Measurements from ENCODE around the gene SLC38A11.
A peak's percentile ranks its signal among the peaks of the same experiment; 100 is the strongest.
"Not testable (repeated sequence)": the region's sequence is repeated elsewhere in the genome, so short reads cannot be mapped to it uniquely, and the experiment has no call there.

SLC38A11 gene, protein sequence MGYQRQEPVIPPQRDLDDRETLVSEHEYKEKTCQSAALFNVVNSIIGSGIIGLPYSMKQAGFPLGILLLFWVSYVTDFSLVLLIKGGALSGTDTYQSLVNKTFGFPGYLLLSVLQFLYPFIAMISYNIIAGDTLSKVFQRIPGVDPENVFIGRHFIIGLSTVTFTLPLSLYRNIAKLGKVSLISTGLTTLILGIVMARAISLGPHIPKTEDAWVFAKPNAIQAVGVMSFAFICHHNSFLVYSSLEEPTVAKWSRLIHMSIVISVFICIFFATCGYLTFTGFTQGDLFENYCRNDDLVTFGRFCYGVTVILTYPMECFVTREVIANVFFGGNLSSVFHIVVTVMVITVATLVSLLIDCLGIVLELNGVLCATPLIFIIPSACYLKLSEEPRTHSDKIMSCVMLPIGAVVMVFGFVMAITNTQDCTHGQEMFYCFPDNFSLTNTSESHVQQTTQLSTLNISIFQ

DNA sequence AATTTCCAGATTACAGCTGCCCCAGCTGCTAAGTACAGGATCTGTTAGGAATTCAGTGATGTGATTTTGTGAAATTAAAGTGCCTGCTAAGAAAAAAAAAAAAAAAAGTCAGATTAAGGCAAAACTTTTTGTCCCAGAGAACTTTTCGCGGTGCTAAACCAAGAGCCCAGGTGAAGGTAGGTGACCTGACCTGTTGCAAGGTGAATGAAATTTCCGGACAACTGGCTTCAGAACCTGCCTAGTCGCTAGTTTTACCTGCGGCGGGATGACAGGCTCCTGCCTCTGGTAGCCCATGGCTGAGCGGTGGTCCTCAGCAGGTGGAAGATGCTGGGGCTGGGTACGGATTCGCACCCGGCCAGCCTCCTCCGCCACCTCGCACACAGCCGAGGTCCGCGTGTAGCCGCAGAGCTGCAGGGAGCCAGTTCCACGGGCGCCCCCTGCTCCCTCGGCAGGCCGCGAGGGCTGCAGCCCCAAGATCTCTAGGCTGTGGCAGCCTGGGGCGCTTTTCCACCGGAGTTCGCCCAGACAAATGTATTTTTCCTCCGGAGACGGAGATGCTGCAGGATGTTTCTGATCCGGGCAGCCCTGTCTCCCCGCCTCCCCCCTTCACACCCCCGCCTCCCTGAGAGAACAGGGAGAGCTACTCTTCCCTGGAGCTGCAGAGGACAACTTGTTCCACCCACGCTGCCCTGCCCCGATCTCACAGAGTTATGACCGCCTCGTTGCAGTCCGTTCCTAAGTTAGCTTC is at the start of gene SLC38A11:
Gene SLC38A11, minus strand, starts transcription at position 572 of the 748 bp plus-strand sequence. Its CDS starts 278 bp downstream, at position 294.
- DNase-seq (ENCODE audit: low read depth in 2 of 2), result no peak

DNA sequence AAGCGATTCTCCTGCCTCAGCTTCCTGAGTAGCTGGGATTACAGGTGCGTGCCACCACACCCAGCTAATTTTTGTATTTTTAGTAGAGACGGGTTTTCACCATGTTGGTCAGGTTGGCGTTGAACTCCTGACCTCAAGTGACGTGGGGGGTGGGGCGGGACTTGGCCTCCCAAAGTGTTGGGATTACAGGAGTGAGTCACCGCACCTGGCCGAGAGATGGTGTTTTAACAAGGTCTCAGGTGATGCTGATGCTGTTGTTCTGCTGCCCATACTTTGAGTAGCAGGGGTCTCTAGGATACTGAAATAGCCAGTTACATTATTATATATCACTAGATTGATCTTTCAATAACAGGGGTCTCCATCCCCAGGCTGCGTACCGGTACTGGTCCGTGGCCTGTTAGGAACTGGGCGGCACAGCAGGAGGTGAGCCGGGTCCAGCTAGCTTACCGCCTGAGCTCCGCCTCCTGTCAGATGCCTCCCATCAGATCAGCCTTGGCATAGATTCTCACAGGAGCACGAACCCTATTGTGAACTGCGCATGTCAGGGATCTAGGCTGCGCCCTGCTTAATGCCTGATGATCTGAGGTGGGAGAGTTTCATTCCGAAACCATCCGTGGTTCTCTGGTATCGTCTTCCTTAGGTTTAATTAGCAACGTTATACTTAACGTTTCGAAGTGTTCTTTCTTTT is 48.3 kb upstream of the SLC38A11 start:
- DNase-seq (ENCODE audit: low read depth in 2 of 2), result no peak

DNA sequence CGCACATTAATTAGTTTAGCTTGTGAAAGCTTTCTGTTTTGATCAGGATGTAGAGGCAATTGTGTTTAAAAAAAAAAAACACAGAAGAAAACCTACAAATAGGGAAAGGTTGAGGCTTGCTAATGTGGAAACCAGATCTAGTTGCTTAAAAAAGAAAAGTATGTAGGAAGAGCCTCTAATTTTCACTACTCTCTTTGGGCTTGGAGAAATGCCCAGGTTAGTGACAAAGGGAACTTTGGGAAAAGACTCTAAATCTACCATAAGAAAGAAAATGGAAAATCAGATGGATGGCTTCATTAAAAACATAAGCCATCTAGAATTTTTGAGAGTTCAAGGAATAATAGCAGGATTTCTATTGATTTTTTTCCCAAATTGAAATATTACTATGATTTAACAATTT is 47.3 kb upstream of the SLC38A11 start:
- no peak for DNase-seq (ENCODE audit: low read depth in 2 of 2)

DNA sequence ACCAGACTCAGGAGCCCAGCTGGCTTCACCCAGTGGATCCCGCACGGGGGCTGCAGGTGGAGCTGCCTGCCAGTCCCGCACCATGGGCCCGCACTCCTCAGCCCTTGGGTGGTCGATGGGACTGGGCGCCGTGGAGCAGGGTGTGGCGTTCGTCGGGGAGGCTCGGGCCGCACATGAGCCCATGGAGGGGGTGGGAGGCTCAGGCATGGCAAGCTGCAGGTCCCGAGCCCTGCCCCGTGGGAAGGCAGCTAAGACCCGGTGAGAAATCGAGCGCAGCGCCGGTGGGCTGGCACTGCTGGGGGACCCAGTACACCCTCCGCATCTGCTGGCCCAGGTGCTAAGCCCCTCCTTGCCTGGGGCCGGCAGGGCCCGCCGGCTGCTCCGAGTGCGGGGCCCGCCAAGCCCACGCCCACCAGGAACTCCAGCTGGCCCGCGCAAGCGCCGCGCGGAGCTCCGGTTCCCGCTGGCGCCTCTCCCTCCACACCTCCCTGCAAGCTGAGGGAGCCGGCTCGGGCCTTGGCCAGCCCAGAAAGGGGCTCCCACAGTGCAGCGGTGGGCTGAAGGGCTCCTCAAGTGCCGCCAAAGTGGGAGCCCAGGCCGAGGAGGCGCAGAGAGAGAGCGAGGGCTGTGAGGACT is 39.5 kb upstream of the SLC38A11 start:
- not testable (repeated sequence) for DNase-seq (ENCODE audit: low read depth in 2 of 2)

DNA sequence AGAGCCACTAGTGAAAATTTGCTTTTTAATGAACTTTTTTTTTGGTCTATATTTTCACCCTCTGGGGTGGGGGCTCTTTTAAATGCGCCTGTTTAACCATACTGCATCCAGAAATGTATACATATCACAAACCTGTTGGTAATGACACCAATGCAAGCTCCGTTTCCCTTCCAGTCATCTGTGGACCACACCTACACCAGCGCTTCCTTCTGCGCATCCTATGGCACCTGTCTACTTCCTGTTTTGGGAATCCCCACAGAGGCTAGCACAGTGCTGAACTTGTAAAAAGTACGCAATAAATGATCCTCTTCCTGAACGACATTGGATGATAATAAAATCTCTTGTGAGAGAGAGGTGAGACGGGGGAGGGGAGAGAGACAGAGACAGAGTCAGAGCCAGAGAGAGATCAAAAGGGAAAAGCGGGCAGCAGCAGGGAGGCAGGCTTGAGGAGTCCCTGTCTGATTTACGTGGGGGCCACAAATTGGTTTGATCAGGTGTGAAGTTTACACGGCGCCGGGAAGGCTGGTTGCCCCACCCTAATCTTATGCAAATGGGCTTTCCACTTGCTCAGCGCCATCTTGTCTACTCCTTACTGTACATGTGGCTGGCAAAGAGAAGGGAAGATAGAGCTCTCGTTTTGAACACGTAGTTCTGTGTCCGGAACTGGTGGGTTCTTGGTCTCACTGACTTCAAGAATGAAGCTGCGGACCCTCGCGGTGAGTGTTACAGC is 38.1 kb upstream of the SLC38A11 start:
- no peak for DNase-seq (ENCODE audit: low read depth in 2 of 2)

DNA sequence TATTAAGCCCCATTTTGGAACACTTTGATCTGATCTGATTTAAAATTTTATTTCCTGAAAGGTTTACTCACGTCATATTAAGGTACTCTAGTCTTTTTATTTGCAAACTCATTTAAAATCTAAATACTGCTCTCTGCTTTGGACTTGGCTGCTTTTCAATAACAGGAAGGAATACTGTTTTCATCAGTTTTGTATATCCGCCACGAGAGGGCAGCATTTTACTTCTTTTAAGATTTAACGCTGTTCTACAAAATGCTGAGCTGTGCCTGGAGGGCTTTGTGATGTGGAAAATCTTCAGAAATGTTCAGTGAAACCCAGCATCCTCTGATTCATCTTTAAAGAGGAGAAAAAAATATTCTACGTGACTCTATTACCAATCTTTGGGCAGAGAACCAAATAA is 37.5 kb upstream of the SLC38A11 start:
- peak in 1 of 2 donors; percentile 15 for DNase-seq (ENCODE audit: low read depth in 2 of 2)

DNA sequence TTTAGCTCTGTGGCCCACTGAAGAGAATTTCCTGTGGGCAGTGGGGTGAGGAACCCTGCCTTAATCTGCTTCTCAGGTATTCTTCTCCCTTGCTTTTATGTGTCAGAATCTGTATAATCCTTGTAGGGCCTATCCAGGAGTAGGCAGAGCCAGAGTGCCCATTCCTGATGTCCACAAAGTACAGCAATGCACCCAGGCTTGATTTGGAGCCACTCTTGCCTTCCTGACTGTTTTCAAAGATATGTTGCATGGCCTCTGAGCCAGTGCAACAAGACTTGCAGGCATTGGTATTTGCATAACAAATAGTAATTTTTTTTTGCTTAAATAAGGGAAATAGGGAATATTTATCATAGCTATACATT is 36.7 kb upstream of the SLC38A11 start:
- not testable (repeated sequence) for DNase-seq (ENCODE audit: low read depth in 2 of 2)

DNA sequence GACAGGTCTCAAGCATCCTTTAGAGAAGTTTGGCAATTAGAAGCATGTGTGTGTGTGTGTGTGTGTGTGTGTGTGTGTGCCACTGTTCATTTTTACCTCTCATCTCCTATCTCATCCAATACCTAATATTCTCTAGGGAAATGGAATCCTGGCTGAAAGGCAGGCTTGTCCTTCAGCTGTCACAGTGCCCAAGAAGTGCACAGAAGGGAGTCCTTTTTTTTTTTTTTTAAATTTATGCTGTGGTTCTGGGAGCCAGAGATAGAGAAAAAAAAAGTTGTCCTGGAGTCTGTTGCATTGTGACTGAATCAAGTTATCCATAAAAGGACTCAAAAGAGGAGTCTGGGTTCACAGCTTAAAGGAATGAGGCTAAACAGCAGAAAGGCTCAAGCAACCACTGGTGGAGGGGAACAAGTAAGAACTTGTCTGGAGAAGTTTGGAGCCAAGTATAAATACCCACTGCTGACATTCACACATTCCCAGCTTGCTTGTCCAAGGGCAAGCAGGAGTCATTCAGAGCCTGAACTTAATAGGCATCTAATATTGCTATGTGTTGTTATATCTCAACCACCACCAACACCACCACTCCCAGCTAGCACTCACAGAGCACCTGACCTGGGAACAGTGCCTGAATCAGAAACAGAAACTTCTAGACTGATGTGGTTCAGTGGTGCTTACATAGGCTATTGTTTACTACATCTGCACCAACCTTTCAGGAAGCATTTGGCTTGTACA is 36.2 kb upstream of the SLC38A11 start:
- DNase-seq (ENCODE audit: low read depth in 2 of 2), result peak in 1 of 2 donors; percentile 1

DNA sequence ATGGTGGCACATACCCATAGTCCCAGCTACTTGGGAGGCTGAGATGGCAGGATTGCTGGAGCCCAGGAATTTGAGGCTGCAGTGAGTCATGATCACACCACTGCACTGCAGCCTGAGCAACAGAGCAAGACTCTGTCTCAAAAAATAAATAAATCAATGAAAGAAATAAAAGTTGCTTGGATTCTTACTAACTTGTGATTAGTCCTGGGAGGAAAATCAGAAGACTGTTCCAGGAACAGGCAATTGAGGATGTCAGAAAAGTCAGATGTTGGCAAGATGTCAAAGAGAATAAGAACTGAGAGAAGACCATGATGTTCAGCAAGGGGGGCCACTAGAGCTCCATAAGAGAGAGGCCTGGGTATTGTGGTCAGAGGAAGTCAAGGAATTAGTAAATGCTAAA is 35.6 kb upstream of the SLC38A11 start:
- DNase-seq (ENCODE audit: low read depth in 2 of 2), result not testable (repeated sequence)

DNA sequence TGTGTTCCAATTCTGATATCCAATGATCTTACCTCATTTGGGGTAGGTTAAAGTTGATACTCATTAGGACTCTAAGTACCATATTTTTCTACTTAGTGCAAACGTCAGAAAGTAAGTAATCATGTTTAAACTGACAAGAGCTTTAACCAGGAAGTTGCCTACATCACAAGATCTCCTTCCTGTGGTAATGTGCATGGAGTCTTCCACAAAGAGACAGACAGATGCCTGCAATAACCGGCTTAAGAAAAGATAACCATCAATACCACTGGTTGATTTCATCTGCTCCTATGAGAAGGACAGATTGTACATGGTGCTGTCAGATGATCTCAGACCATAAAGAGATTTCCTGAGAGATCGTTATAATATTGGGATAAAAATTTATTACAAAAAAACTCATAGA is 33.5 kb upstream of the SLC38A11 start:
- not testable (repeated sequence) for DNase-seq (ENCODE audit: low read depth in 2 of 2)

DNA sequence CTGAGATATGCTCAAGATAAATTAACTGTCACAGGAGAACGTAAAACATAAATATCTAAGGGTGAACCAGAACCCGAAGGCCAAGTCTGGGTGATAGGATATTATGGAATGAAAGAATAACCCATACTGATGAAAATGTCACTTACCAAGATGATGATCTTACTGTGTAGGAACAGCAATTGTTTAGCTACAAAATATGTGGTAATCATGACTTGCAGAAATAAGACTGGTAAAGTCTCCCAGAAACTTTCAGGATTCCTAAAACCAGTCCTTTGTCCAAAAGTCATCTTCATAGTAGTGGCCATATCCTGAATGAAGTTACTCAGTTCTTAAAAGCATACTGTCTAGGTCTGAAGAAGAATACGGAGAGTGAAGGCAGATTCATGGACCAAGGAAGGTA is 30.7 kb upstream of the SLC38A11 start:
- not testable (repeated sequence) for DNase-seq (ENCODE audit: low read depth in 2 of 2)

DNA sequence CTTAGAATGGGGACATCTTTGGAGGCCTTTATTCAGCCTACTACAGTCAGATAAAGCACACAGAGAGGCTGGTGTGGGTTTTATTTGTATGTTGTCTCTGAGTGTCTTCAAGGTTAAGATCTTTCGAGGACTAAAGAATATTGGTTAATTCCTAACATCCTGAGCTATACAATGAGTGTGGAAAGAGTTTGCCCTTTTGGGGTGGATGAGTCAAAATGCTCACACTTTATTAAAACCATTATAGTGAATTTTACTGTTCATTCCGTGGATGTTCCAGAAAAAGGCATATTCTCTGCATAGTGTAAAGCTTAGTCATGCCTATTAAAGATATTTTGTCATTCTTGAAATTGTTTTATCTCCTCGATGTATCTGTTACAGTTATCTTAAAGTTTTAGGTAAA is 29.1 kb upstream of the SLC38A11 start:
- DNase-seq (ENCODE audit: low read depth in 2 of 2), result no peak

DNA sequence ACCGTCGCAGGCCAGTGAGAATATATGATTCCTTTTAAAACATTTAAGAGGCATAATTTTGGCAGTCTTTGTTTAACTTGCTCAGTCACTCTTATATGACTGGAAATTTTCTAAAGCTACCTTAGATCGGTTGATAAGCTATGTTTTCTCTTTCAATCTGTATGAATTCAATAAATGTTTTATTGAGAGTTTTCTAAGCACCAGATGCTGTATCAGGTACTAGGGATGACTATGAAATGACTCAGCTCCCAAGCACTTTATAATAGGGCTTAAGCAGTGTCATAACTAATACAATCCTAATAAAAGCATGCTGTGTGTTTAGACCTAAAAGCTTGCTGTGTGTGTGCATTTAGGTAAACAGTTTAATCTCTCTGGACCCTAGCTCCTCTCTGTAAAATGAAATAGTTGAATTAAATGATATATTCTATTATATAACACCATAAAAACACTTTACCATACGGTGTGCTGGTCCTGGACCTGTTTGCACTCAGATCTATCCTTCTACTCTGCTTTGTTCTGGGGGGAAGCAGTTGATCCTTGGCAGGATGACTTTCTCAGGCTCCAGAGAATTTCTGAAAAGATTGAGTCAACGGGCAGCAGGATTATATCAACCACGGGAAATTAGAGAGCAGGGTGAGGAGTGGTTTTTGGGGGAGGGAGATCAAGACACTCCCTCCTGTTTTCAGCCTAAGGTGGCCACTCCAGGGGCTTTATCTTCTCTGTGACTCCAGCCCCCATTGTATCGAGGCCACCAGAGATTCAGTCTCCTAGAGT is 26.1 kb upstream of the SLC38A11 start:
- no peak for DNase-seq (ENCODE audit: low read depth in 2 of 2)

DNA sequence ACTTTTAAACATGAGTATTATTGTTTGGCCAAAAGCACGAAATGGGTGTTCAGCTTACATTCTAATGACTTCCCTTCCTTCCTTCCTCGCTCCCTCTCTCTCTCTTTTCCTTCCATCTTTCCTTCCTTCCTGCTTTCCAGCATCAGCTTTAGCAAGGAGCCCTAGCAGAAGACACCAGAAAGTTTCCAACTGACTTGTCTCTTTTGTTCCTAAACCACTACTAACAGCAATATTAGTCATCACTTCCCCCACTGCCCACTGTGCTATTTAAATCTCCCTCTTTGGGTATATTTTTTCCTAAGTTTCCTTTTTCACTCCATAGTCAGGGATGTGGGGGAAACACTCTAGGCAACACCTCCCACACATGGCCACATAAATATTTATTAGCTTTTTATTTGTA is 25.4 kb upstream of the SLC38A11 start:
- not testable (repeated sequence) for DNase-seq (ENCODE audit: low read depth in 2 of 2)

DNA sequence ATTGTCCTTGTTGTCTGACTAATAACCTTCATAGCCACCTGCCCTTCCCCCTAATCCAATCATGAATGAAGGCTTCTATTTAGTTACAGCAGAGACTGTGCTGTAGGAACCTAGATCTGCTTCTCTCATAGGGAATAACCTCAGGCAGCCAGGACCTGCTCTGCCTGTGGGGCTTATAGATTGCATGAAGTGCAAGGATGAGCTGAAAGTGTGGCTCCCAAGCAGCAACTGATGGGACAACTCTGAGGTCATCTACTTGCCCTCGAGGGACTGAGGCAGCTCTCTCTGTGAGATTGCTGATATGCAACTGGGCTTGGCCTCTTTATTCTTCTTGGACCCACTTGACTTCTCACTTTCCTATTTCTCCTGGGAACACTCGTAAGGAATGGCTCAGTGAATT is 23.8 kb upstream of the SLC38A11 start:
- no peak for DNase-seq (ENCODE audit: low read depth in 2 of 2)

DNA sequence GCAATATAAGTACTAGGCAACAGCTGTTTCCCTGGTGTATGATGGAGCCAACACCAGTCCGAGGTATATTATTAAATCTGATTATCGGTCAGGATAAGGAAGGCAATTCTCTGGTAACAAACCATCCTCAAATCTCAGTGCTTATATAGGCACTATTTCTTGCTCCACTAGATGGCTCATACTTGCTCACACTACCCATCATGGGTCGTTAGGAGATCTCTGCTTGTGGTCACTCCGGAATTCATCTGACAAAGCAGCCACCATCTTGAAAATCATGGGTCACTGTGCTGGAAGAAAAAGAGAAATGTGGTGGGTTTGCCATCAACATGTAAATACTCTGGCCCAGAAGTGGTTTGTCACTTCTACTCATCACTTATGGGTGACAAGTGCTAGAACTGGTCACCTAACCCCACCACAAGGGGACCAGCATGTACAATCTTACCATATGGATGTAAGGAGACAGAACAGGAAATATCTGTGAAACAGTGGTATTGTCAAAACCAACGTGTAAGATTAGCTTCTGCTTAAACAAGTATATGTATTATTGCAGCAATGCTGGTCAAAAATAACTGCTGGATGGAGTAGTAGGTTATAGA is 21.6 kb upstream of the SLC38A11 start:
- DNase-seq (ENCODE audit: low read depth in 2 of 2), result not testable (repeated sequence)

DNA sequence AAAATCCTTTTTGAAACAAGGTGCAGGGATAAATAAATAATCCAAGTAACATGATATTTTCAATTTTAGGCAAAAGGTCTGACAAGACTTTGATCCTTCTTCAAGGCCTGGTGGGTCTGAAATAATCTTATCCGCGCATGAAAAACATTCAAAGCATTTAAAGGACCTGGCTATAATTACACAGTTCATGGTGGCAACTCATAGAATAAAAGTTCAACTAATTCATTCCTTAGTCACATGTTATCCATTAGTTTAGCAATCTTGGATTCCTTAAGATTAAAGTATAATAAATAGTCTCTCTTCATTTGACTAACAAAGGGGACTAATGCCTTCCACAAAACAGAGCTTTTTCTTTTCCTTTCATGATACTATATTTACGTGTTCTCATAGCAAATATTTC is 21.0 kb upstream of the SLC38A11 start:
- no peak for DNase-seq (ENCODE audit: low read depth in 2 of 2)

DNA sequence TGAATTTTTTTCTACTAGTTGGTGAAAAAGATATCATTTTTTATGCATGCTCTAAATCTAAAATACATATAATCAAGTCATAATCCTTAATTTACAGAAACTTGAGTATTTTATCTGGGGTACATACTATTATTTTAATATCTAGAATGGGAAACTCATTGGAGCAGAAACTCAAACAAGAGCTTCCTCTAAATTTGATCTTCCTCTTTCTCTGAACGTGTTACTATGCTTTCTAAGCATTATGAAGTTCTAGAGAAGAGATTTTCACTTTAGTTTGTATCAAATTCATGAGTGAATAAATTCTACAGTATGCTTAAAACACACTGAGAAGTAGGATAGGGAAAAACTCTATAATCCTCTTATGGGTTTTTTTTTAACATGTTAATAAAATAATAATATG is 20.6 kb upstream of the SLC38A11 start:
- DNase-seq (ENCODE audit: low read depth in 2 of 2), result no peak

DNA sequence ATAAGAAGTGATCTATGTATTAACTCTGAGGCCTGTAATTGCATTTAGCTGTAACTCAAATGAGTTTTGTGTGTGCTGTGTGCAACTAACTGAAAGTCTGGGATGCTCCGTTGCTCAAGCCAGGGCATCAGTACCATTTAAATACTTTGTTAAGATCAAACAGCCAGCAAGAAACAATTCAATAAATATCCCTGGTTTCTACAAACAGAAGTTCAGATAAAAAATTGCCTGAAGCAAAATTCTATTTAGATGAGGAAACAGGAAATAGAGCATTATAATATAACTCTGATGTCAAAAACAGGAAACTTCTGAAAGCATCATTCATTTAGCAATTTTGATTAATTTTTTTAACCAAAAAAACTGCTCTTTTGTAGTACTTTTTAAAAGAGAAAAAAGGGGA is 18.9 kb upstream of the SLC38A11 start:
- DNase-seq (ENCODE audit: low read depth in 2 of 2), result no peak
